ENCODE measurements around the gene P2RY12.
"Not testable (repeated sequence)": the region's sequence is repeated elsewhere in the genome, so short reads cannot be mapped to it uniquely, and the experiment has no call there.

The P2RY12 gene

GRCh38 chr3:151393146-151393830, 8.7 kb upstream of the P2RY12 start:
- no peak for DNase-seq

GRCh38 chr3:151392191-151392590, 7.6 kb upstream of the P2RY12 start:
- not testable (repeated sequence) for DNase-seq

- DNase-seq = no peak
Observed at GRCh38 chr3:151391720-151392119, 7.2 kb upstream of the P2RY12 start.

- DNase-seq = no peak
Observed at GRCh38 chr3:151387842-151388241, 3.3 kb upstream of the P2RY12 start.

GRCh38 chr3:151387432-151387831, 2.9 kb upstream of the P2RY12 start:
- no peak for DNase-seq

GRCh38 chr3:151386056-151386455, 1.5 kb upstream of the P2RY12 start:
- DNase-seq = no peak

GRCh38 chr3:151383956-151384355, 597 bp downstream of the P2RY12 start:
- DNase-seq = no peak

- no peak for DNase-seq
Observed at GRCh38 chr3:151383111-151383510, 1.4 kb downstream of the P2RY12 start.

GRCh38 chr3:151382671-151383070, 1.9 kb downstream of the P2RY12 start:
- DNase-seq = no peak

GRCh38 chr3:151379083-151379734, 5.3 kb downstream of the P2RY12 start:
- no peak for DNase-seq

GRCh38 chr3:151377768-151378385, 6.7 kb downstream of the P2RY12 start:
- DNase-seq = no peak

GRCh38 chr3:151372063-151372820, 12.3 kb downstream of the P2RY12 start:
- DNase-seq = no peak

GRCh38 chr3:151371526-151371925, 13.0 kb downstream of the P2RY12 start:
- no peak for DNase-seq

- DNase-seq = no peak
Observed at GRCh38 chr3:151367448-151367847, 17.1 kb downstream of the P2RY12 start.

- DNase-seq = no peak
Observed at GRCh38 chr3:151366993-151367392, 17.6 kb downstream of the P2RY12 start.

GRCh38 chr3:151362751-151363174, 21.8 kb downstream of the P2RY12 start:
- DNase-seq = no peak

- no peak for DNase-seq
Observed at GRCh38 chr3:151357463-151357850, 27.1 kb downstream of the P2RY12 start.

GRCh38 chr3:151356794-151357462, 27.6 kb downstream of the P2RY12 start:
- DNase-seq = no peak

GRCh38 chr3:151351648-151352047, 32.9 kb downstream of the P2RY12 start:
- no peak for DNase-seq

- DNase-seq = no peak
Observed at GRCh38 chr3:151351219-151351618, 33.3 kb downstream of the P2RY12 start.

GRCh38 chr3:151350656-151351055, 33.9 kb downstream of the P2RY12 start:
- DNase-seq = no peak

- DNase-seq = no peak
Observed at GRCh38 chr3:151347432-151347831, 37.1 kb downstream of the P2RY12 start.

All from right kidney (tissue), 1 donor.